Measurements from ENCODE around the gene UBASH3A. TPM values are rescaled to one million over a fixed set of nuclear protein-coding genes. Genes with fewer than 3 reads are reported as not detected.

UBASH3A gene
- total RNA-seq, 2 experiments from 2014 or later, result not detected

DNA sequence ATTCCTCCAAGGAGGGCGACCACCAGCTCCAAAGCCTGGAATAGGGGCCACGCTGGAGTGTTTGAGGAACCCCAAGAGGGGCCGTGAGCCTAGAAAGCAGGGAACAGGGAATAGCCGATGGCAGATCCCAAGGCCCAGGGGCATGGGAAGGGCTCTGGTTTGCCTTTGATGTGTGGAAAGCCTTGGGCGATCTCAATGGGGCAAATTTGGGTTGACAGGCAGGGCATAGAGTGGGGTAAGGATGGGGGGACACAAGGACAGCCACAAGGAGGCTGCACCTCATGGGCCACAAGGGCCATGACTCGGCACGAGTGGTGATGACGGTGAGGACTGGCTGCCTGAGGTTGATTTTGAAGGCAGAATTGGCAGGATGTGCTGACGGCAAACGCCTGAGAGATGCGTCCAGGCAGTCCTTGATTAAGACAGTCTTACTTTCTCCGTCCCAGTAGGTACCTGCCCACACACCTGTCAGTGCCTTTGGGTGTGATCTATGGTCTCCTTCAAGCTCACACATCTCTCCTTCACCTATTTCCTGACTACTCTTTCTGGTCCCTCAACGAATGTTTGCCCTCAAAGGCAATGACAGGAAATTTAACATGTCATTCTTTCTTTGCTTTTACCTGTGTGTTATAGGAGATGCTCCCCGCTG is 5.8 kb upstream of the UBASH3A start:
- Histone ChIP-seq H3K4me3 (ENCODE audit: low read depth, low read length, poor library complexity, severe bottlenecking) (no peak overlapping the region), H3K79me2 (ENCODE audit: insufficient read depth, low read depth, low read length) (no peaks in the 10 kb centered on the region), H4K20me1 (ENCODE audit: insufficient read depth, low read length) (no peaks in the 10 kb centered on the region), H3K27ac (ENCODE audit: low read depth, low read length, poor library complexity, severe bottlenecking) (no peak overlapping the region), H2AFZ (ENCODE audit: low read length) (no peak overlapping the region), H3K9me3 (ENCODE audit: low read length) (peaks cover 9% of the 10 kb centered on the region; the same call in 1 of the 2 replicates), H3K4me1 (ENCODE audit: insufficient read depth, low read length, poor library complexity, severe bottlenecking) (peaks cover 8% of the 10 kb centered on the region), H3K36me3 (ENCODE audit: insufficient read depth, low read length) (no peaks in the 10 kb centered on the region), H3K9me2 (ENCODE audit: insufficient read depth, low read length) (no peaks in the 10 kb centered on the region), H3K4me2 (ENCODE audit: low read length) (no peak overlapping the region)
- no TSS peak for BruUV-seq (replicated peaks)
- no peak for DNase-seq (ENCODE audit: low spot score)
- ChIA-PET POLR2A (no interaction called here), CTCF (ENCODE audit: unreplicated experiment) (interaction anchor here (0.6 kb wide), 1 partner anchor 411 kb away, joined by 3 read pairs; no protein-coding TSS in a partner anchor)
- intact Hi-C loops (cut with micrococcal nuclease; ENCODE audit: unreplicated experiment), result no loop called here
- TF ChIP-seq, protein P1, sequence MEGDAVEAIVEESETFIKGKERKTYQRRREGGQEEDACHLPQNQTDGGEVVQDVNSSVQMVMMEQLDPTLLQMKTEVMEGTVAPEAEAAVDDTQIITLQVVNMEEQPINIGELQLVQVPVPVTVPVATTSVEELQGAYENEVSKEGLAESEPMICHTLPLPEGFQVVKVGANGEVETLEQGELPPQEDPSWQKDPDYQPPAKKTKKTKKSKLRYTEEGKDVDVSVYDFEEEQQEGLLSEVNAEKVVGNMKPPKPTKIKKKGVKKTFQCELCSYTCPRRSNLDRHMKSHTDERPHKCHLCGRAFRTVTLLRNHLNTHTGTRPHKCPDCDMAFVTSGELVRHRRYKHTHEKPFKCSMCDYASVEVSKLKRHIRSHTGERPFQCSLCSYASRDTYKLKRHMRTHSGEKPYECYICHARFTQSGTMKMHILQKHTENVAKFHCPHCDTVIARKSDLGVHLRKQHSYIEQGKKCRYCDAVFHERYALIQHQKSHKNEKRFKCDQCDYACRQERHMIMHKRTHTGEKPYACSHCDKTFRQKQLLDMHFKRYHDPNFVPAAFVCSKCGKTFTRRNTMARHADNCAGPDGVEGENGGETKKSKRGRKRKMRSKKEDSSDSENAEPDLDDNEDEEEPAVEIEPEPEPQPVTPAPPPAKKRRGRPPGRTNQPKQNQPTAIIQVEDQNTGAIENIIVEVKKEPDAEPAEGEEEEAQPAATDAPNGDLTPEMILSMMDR (conservative IDR thresholded peaks at IDR 0.05; ENCODE audit: low read length), result no peak
- no peak for TF ChIP-seq EZH2phosphoT487 (IDR thresholded peaks at IDR 0.05; ENCODE audit: borderline replicate concordance, low read depth, low read length)

GRCh38 chr21:42398436-42399028 is 5.2 kb upstream of the UBASH3A start:
- Histone ChIP-seq H3K9me2 (ENCODE audit: insufficient read depth, low read length) (no peaks in the 10 kb centered on the region), H3K27ac (ENCODE audit: low read depth, low read length, poor library complexity, severe bottlenecking) (no peak overlapping the region), H3K4me2 (ENCODE audit: low read length) (no peak overlapping the region), H3K4me3 (ENCODE audit: low read depth, low read length, poor library complexity, severe bottlenecking) (no peak overlapping the region), H3K4me1 (ENCODE audit: insufficient read depth, low read length, poor library complexity, severe bottlenecking) (peaks cover 2% of the 10 kb centered on the region), H3K36me3 (ENCODE audit: insufficient read depth, low read length) (no peaks in the 10 kb centered on the region), H3K9me3 (ENCODE audit: low read length) (peaks cover 9% of the 10 kb centered on the region; the same call in 1 of the 2 replicates), H2AFZ (ENCODE audit: low read length) (no peak overlapping the region), H4K20me1 (ENCODE audit: insufficient read depth, low read length) (no peaks in the 10 kb centered on the region), H3K79me2 (ENCODE audit: insufficient read depth, low read depth, low read length) (no peaks in the 10 kb centered on the region)
- DNase-seq (ENCODE audit: low spot score), result no peak
- intact Hi-C loops (cut with micrococcal nuclease; ENCODE audit: unreplicated experiment), result no loop called here
- ChIA-PET CTCF (ENCODE audit: unreplicated experiment) (interaction anchor here (0.6 kb wide), 1 partner anchor 410 kb away, joined by 3 read pairs; no protein-coding TSS in a partner anchor), POLR2A (interaction anchor here (1.2 kb wide), 1 partner anchor 36 kb away, joined by 3 read pairs; no protein-coding TSS in a partner anchor)
- no TSS peak for BruUV-seq (replicated peaks)
- TF ChIP-seq, protein P1 (conservative IDR thresholded peaks at IDR 0.05; ENCODE audit: low read length), result no peak
- TF ChIP-seq EZH2phosphoT487 (IDR thresholded peaks at IDR 0.05; ENCODE audit: borderline replicate concordance, low read depth, low read length), result no peak

- BruUV-seq (replicated peaks), result no TSS peak
- Histone ChIP-seq H2AFZ (ENCODE audit: low read length) (no peak overlapping the region), H3K79me2 (ENCODE audit: insufficient read depth, low read depth, low read length) (no peaks in the 10 kb centered on the region), H3K4me3 (ENCODE audit: low read depth, low read length, poor library complexity, severe bottlenecking) (no peak overlapping the region), H3K27ac (ENCODE audit: low read depth, low read length, poor library complexity, severe bottlenecking) (no peak overlapping the region), H3K36me3 (ENCODE audit: insufficient read depth, low read length) (no peaks in the 10 kb centered on the region), H3K9me3 (ENCODE audit: low read length) (peaks cover 9% of the 10 kb centered on the region; the same call in 1 of the 2 replicates), H3K4me2 (ENCODE audit: low read length) (no peak overlapping the region; the same call in 1 of the 2 replicates), H3K9me2 (ENCODE audit: insufficient read depth, low read length) (no peaks in the 10 kb centered on the region), H4K20me1 (ENCODE audit: insufficient read depth, low read length) (no peaks in the 10 kb centered on the region), H3K4me1 (ENCODE audit: insufficient read depth, low read length, poor library complexity, severe bottlenecking) (no peaks in the 10 kb centered on the region)
- ChIA-PET POLR2A (interaction anchor here (0.6 to 1.1 kb wide), 3 partner anchors 13 to 114 kb away, joined by 3 to 6 read pairs (median 4); no protein-coding TSS in a partner anchor), CTCF (ENCODE audit: unreplicated experiment) (no interaction called here)
- no peak for DNase-seq (ENCODE audit: low spot score)
- intact Hi-C loops (cut with micrococcal nuclease; ENCODE audit: unreplicated experiment), result no loop called here
- TF ChIP-seq, protein P1 (conservative IDR thresholded peaks at IDR 0.05; ENCODE audit: low read length), result no peak
- TF ChIP-seq EZH2phosphoT487 (IDR thresholded peaks at IDR 0.05; ENCODE audit: borderline replicate concordance, low read depth, low read length), result no peak
Measured at GRCh38 chr21:42400525-42400924, 3.2 kb upstream of the UBASH3A start.
